ENCODE results near the gene NOVA2. TPM values are rescaled to one million over a fixed set of nuclear protein-coding genes. Genes with fewer than 3 reads are reported as not detected.

Gene NOVA2
- total RNA-seq, 5 donors from 2014 or later (not counting 1 experiment from before 2014, with no cell fraction given) = 0.03 TPM; not detected in 4

DNA sequence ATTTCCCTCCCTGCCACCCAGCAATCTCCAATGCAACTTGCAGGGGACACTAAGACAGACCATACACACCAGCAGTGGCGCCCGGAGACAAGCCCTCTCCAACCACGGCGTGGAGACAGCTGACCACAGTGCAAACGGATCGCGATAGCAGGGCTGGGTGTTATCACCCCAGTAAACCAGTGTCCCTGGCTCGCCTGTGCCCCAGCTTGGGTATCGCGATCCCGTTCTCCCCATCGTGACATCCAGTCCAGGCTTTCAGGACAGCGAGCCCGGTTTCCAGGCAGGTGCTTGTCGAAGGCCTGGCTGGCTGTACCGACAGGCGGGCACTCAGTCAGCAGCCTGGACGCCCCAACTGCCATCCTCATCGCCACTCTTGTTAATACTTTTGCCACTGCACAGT is 38.4 kb downstream of the NOVA2 start:
- Histone ChIP-seq H3K27ac (ENCODE audit: low read length) (no peak overlapping the region), H3K9me3 (no peaks in the 10 kb centered on the region), H3K27me3 (replicated peaks in 1 of 2; ENCODE audit: control insufficient read depth in 2 of 2, extremely low read depth in 1 of 2, insufficient read depth in 2 of 2, low read length in 1 of 2) (peaks cover 5 to 68% of the 10 kb centered on the region in 2 experiments), H3K4me1 (ENCODE audit: control insufficient read depth in 1 of 2, extremely low read depth in 1 of 2, insufficient read depth in 2 of 2, low read length in 2 of 2) (no peaks in the 10 kb centered on the region), H3K4me3 (ENCODE audit: control insufficient read depth in 1 of 2, extremely low read depth in 1 of 2, low read length in 1 of 2) (no peak overlapping the region), H3K36me3 (ENCODE audit: control insufficient read depth in 2 of 2, extremely low read depth in 1 of 2, insufficient read depth in 1 of 2, low read length in 1 of 2) (no peaks in the 10 kb centered on the region)
- no peak overlapping the region for H3K4me3 Mint-ChIP-seq
- H3K9me3 Mint-ChIP-seq = no peaks in the 10 kb centered on the region
- ChIA-PET POLR2A (no interaction called here), CTCF (no interaction called here)
- H3K27me3 Mint-ChIP-seq = peaks cover 39 to 63% of the 10 kb centered on the region in 2 donors
- no peak overlapping the region for H3K27ac Mint-ChIP-seq
- WGBS (ENCODE audit: insufficient coverage) = 75% methylated on average over 17 of the region's 19 CpGs
- no peak for DNase-seq
- no peak for ATAC-seq (replicated peaks in 1 of 4)
- peaks cover 0 to 2% (median 0%) of the 10 kb centered on the region in 3 donors for H3K4me1 Mint-ChIP-seq
- no peaks in the 10 kb centered on the region for H3K36me3 Mint-ChIP-seq

DNA sequence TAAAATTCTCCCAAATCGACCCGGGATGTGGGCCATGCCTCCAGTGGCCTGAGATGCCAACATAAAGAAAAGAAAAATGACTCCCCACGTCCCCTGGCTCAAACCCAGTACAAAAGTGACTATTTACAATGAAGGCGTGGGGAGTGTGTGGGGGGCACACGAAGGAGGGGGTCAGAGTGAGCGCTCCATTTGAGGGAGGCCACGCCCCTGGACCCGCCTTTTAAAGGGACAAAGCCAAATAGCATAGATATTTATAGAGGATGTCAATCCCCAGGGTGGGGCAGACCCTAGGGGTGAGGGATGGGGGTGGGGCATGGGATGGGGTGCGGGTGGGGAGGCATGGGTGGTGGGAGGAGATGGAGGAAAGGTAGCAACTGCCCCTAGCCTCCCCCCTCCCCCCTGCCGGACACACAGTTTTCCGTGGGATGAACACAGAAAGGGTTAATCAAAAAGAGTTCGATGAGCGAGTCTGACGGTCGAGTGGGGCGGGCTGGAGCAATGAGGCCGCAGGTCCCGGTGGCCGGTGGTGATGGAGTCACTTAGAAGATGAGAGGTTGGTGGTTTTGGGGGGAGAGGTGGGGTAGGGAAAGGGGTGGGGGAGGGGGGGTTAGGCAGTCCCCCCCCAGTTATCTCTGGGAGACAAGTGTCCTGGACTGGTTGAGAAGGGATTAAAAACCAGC is 39.0 kb downstream of the NOVA2 start:
- no peaks in the 10 kb centered on the region for H3K36me3 Mint-ChIP-seq
- H3K4me1 Mint-ChIP-seq = peaks cover 0 to 2% (median 0%) of the 10 kb centered on the region in 3 donors
- H3K9me3 Mint-ChIP-seq = no peaks in the 10 kb centered on the region

DNA sequence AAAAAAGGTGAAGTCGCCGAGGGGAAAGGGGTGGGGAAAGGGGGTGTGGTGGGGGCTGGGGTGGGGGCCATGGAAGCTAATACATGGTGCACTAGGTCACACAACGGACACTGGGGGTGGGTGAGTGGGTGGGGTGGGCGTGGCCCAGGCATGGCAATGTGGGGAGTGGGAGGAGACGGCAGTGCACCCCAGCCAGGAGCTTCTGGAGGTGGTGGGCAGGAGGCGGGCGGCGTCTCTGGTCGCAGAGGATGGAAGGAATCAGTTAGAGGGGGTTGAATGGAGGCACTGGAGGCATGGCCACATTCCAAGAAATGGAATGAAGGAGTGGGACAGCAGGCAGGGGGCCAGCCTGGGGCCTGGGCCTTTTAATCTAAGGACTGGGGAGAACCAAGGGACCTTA is 39.9 kb downstream of the NOVA2 start:
- Mint-ChIP-seq H3K4me1 (no peaks in the 10 kb centered on the region), H3K27ac (no peak overlapping the region), H3K9me3 (no peaks in the 10 kb centered on the region), H3K27me3 (peaks cover 31 to 52% of the 10 kb centered on the region in 2 donors), H3K36me3 (no peaks in the 10 kb centered on the region), H3K4me3 (no peak overlapping the region)
- ATAC-seq (replicated peaks in 1 of 4) (no peak), DNase-seq (no peak)
- no peaks in the 10 kb centered on the region for H3K4me1 ChIP-seq (ENCODE audit: control insufficient read depth in 1 of 2, extremely low read depth in 1 of 2, insufficient read depth in 2 of 2, low read length in 2 of 2)
- no peaks in the 10 kb centered on the region for H3K36me3 ChIP-seq (ENCODE audit: control insufficient read depth in 2 of 2, extremely low read depth in 1 of 2, insufficient read depth in 1 of 2, low read length in 1 of 2)
- ChIA-PET POLR2A (no interaction called here), CTCF (interaction anchor here in 1 of 2 donors (0.6 kb wide), 1 partner anchor 55 kb away, joined by 5 read pairs; no protein-coding TSS in a partner anchor)
- peaks cover 2 to 58% of the 10 kb centered on the region in 2 experiments for H3K27me3 ChIP-seq (replicated peaks in 1 of 2; ENCODE audit: control insufficient read depth in 2 of 2, extremely low read depth in 1 of 2, insufficient read depth in 2 of 2, low read length in 1 of 2)
- no peaks in the 10 kb centered on the region for H3K9me3 ChIP-seq
- 59% methylated on average over 6 of the region's 9 CpGs for WGBS (ENCODE audit: insufficient coverage)
- no peak overlapping the region for H3K27ac ChIP-seq (ENCODE audit: low read length)
- H3K4me3 ChIP-seq (ENCODE audit: control insufficient read depth in 1 of 2, extremely low read depth in 1 of 2, low read length in 1 of 2) = no peak overlapping the region

More for the DNA sequence above, 39.0 kb downstream of the NOVA2 start:
- 33% methylated on average over 3 of the region's 19 CpGs for WGBS (ENCODE audit: insufficient coverage)
- no peaks in the 10 kb centered on the region for H3K9me3 ChIP-seq
- H3K4me3 ChIP-seq (ENCODE audit: control insufficient read depth in 1 of 2, extremely low read depth in 1 of 2, low read length in 1 of 2) = no peak overlapping the region
- Mint-ChIP-seq H3K4me3 (no peak overlapping the region), H3K27ac (no peak overlapping the region), H3K27me3 (peaks cover 39 to 60% of the 10 kb centered on the region in 2 donors)
- H3K36me3 ChIP-seq (ENCODE audit: control insufficient read depth in 2 of 2, extremely low read depth in 1 of 2, insufficient read depth in 1 of 2, low read length in 1 of 2) = no peaks in the 10 kb centered on the region
- H3K27me3 ChIP-seq (replicated peaks in 1 of 2; ENCODE audit: control insufficient read depth in 2 of 2, extremely low read depth in 1 of 2, insufficient read depth in 2 of 2, low read length in 1 of 2) = peaks cover 5 to 65% of the 10 kb centered on the region in 2 experiments
- no peak overlapping the region for H3K27ac ChIP-seq (ENCODE audit: low read length)
- H3K4me1 ChIP-seq (ENCODE audit: control insufficient read depth in 1 of 2, extremely low read depth in 1 of 2, insufficient read depth in 2 of 2, low read length in 2 of 2) = no peaks in the 10 kb centered on the region
- POLR2A ChIA-PET = interaction anchor here in 1 of 2 donors (0.6 kb wide), 1 partner anchor 13 kb away, joined by 3 read pairs; no protein-coding TSS in a partner anchor
- ATAC-seq (replicated peaks in 1 of 4) = no peak
- no peak for DNase-seq
- CTCF ChIA-PET = interaction anchor here in 1 of 2 donors (0.6 kb wide), 1 partner anchor 56 kb away, joined by 5 read pairs; no protein-coding TSS in a partner anchor

DNA sequence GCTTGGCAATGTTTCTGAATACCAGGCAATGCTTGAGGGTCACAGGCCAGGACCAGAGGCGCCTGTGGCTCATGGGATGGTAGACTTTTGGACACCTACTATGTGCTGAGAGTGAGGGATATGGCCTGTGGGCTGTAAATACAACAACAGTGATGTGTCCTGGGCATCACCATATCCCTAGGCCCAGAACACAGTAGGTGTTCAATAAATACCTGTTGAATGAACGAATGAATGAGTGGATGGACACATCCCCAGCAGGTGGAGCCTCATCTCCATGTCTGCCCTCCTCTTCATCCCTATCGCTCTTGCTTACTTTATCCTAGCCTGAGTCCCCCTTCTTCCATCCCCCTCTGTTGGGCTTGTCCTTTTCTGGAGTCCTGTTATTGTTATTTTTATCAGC is 42.6 kb downstream of the NOVA2 start:
- H3K27me3 ChIP-seq (replicated peaks in 1 of 2; ENCODE audit: control insufficient read depth in 2 of 2, extremely low read depth in 1 of 2, insufficient read depth in 2 of 2, low read length in 1 of 2) = peaks cover 0 to 43% of the 10 kb centered on the region in 2 experiments
- CTCF ChIA-PET = no interaction called here
- ATAC-seq (replicated peaks in 1 of 4) (no peak), DNase-seq (no peak)
- H3K4me1 ChIP-seq (ENCODE audit: control insufficient read depth in 1 of 2, extremely low read depth in 1 of 2, insufficient read depth in 2 of 2, low read length in 2 of 2) = peaks cover 0 to 9% of the 10 kb centered on the region in 2 experiments
- peaks cover 18 to 34% of the 10 kb centered on the region in 2 donors for H3K27me3 Mint-ChIP-seq
- POLR2A ChIA-PET = no interaction called here
- peaks cover 7 to 10% (median 10%) of the 10 kb centered on the region in 3 donors for H3K4me1 Mint-ChIP-seq
- H3K4me3 Mint-ChIP-seq = no peak overlapping the region
- H3K36me3 ChIP-seq (ENCODE audit: control insufficient read depth in 2 of 2, extremely low read depth in 1 of 2, insufficient read depth in 1 of 2, low read length in 1 of 2) = no peaks in the 10 kb centered on the region
- no peaks in the 10 kb centered on the region for H3K9me3 Mint-ChIP-seq
- H3K27ac Mint-ChIP-seq = no peak overlapping the region
- no peak overlapping the region for H3K27ac ChIP-seq (ENCODE audit: low read length)
- no peak overlapping the region for H3K4me3 ChIP-seq (ENCODE audit: control insufficient read depth in 1 of 2, extremely low read depth in 1 of 2, low read length in 1 of 2)
- no peaks in the 10 kb centered on the region for H3K9me3 ChIP-seq
- WGBS (ENCODE audit: insufficient coverage) = no CpG with 5 or more reads among the region's 3 CpGs
- no peaks in the 10 kb centered on the region for H3K36me3 Mint-ChIP-seq

DNA sequence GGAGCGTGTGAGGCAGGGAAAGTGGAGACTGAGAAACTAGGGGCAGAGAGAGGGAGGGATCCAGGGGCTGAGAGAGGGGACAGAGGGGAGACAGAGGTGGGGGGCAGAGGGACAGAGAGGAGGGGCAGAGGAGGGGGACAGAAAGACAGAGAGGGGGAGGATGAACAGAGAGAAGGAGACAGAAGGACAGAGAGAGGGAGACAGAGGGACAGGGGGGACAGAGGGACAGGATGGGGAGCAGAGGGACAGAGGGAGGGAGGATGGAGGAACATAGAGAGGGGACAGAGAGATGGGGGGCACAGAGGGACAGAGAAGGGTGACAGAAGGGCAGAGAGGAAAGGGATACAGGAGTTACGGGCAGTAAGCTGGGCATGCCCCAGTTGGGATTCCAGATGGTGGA is 44.4 kb downstream of the NOVA2 start:
- no peaks in the 10 kb centered on the region for H3K36me3 ChIP-seq (ENCODE audit: control insufficient read depth in 2 of 2, extremely low read depth in 1 of 2, insufficient read depth in 1 of 2, low read length in 1 of 2)
- peaks cover 7 to 10% (median 10%) of the 10 kb centered on the region in 3 donors for H3K4me1 Mint-ChIP-seq
- H3K9me3 Mint-ChIP-seq = no peaks in the 10 kb centered on the region
- no peak overlapping the region for H3K27ac Mint-ChIP-seq
- no peak overlapping the region for H3K4me3 Mint-ChIP-seq
- DNase-seq = no peak
- no peak overlapping the region for H3K27ac ChIP-seq (ENCODE audit: low read length)
- no peak overlapping the region for H3K4me3 ChIP-seq (ENCODE audit: control insufficient read depth in 1 of 2, extremely low read depth in 1 of 2, low read length in 1 of 2)
- POLR2A ChIA-PET = no interaction called here
- 100% methylated on average over 1 of the region's 2 CpGs for WGBS (ENCODE audit: insufficient coverage)
- H3K9me3 ChIP-seq = no peaks in the 10 kb centered on the region
- H3K36me3 Mint-ChIP-seq = no peaks in the 10 kb centered on the region
- H3K4me1 ChIP-seq (ENCODE audit: control insufficient read depth in 1 of 2, extremely low read depth in 1 of 2, insufficient read depth in 2 of 2, low read length in 2 of 2) = peaks cover 0 to 9% of the 10 kb centered on the region in 2 experiments
- H3K27me3 ChIP-seq (replicated peaks in 1 of 2; ENCODE audit: control insufficient read depth in 2 of 2, extremely low read depth in 1 of 2, insufficient read depth in 2 of 2, low read length in 1 of 2) = peaks cover 0 to 31% of the 10 kb centered on the region in 2 experiments
- CTCF ChIA-PET = no interaction called here
- ATAC-seq (replicated peaks in 1 of 4) = no peak
- peaks cover 5 to 20% of the 10 kb centered on the region in 2 donors for H3K27me3 Mint-ChIP-seq

DNA sequence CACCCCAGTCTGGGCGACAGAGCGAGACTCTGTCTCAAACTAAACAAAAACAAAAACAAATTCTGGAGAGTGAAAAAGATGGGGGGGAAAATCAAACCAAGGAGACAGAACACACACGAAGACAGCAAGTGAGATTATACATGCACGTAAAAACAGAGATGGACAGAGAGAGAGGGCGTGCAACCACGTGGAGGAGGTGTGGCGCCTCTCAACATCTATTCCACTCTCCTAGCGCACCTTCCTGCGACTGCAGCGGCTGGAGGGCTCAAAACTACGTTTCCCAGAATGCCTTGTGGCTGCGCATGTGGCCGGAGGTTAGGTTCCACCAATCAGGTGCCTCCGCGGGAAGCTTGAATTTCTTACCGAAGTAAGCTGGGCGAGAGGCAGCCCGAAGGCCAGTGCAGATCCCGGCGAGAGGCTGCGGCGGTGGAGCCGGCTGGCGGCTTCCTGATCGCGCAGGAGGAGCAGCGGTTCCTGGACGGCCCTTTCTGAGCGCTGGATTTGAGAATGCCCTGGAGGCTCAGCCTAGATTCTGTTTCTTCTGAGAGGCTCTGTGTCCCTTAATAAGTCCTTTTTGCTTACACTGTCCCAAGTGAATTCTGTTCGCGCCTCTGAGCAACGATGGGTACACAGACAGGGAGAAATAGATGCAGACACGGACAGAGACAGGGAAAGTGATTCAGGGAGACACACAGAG is 46.0 kb downstream of the NOVA2 start:
- no peak overlapping the region for H3K27ac Mint-ChIP-seq
- Histone ChIP-seq H3K4me1 (ENCODE audit: control insufficient read depth in 1 of 2, extremely low read depth in 1 of 2, insufficient read depth in 2 of 2, low read length in 2 of 2) (peaks cover 0 to 9% of the 10 kb centered on the region in 2 experiments), H3K36me3 (ENCODE audit: control insufficient read depth in 2 of 2, extremely low read depth in 1 of 2, insufficient read depth in 1 of 2, low read length in 1 of 2) (no peaks in the 10 kb centered on the region), H3K27ac (ENCODE audit: low read length) (no peak overlapping the region), H3K9me3 (no peaks in the 10 kb centered on the region), H3K27me3 (replicated peaks in 1 of 2; ENCODE audit: control insufficient read depth in 2 of 2, extremely low read depth in 1 of 2, insufficient read depth in 2 of 2, low read length in 1 of 2) (peaks cover 0 to 17% of the 10 kb centered on the region in 2 experiments), H3K4me3 (ENCODE audit: control insufficient read depth in 1 of 2, extremely low read depth in 1 of 2, low read length in 1 of 2) (no peak overlapping the region)
- H3K27me3 Mint-ChIP-seq = peaks cover 4 to 14% of the 10 kb centered on the region in 2 donors
- no peaks in the 10 kb centered on the region for H3K9me3 Mint-ChIP-seq
- 7% methylated on average over 24 of the region's 33 CpGs for WGBS (ENCODE audit: insufficient coverage)
- ATAC-seq (replicated peaks in 1 of 4) (peak; percentile 94 to 100 (median 99)), DNase-seq (peak; percentile 64 to 96 (median 84))
- H3K4me3 Mint-ChIP-seq = peak overlapping the region in 1 of 3 donors; percentile 35
- CTCF ChIA-PET = no interaction called here
- H3K4me1 Mint-ChIP-seq = peaks cover 7 to 10% (median 10%) of the 10 kb centered on the region in 3 donors
- POLR2A ChIA-PET = interaction anchor here in 1 of 2 donors (0.6 kb wide), 1 partner anchor 157 kb away, joined by 4 read pairs; no protein-coding TSS in a partner anchor
- H3K36me3 Mint-ChIP-seq = no peaks in the 10 kb centered on the region

Measured in T-cell (primary cell).